Renal cortex interstitium (tissue), 11 donors: ENCODE measurements around the gene DCLK3. TPM values are rescaled to one million over a fixed set of nuclear protein-coding genes. Genes with fewer than 3 reads are reported as not detected.

Source experiments
- DNase-seq, 11 donors: peaks; one replicate each; pipeline ENCODE4 v3.0.0-alpha.2; 2013; ENCODE audit warnings: low read depth in 9 of 11, low spot score in 4 of 11; ENCODE audit errors: extremely low read depth in 1 of 11
- polyA plus RNA-seq, 3 donors: library from polyadenylated mRNA; unstranded; fragments of 120-200 nt; gene quantifications; one replicate each; pipeline ENCODE4 v1.2.1, GENCODE V29; 2013; ENCODE audit not compliant: insufficient read length in 3 of 3

DCLK3 gene
- polyA plus RNA-seq, 3 donors, result 0.99 to 1.5 (median 1.3) TPM

DNA sequence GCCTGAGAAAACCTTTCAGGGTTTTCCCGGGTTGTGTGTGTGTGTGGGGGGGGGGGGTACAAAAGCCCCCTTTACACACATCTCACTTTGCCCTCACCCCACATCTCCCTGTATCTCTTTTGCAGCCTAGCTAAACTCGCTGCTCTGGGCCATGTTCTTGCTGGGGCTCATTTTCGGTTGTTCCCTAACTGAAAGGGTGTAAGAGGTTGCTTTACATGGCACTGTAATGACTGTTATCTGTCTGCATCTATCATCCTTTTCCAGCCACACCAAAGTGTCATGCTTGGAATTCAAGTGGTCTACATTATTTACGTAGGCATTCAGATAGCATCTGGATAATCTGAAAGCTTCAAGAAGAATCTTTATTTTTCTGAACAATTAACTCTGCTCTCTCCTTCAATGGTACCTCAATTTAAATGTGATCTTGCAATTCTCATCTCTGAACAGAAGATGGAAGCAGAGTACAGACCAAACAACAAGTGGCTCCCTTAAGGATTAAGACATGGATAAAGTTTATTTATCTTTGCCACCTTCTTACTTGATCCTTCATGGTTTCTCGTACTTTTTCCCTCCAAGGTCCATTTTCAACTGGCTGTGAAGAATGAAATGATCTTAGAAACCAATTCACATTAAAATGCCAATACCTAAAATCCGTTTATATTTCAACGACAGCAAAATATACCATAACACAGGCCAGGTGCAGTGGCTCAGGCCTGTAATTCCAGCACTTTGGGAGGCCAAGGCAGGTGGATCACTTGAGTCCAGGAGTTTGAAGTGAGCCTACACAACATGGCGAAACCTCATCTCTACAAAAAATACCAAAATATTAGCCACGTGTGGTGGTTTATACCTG, 34.9 kb downstream of the DCLK3 start:
- peak in 10 of 11 donors; percentile 13 to 44 (median 24) for DNase-seq

DNA sequence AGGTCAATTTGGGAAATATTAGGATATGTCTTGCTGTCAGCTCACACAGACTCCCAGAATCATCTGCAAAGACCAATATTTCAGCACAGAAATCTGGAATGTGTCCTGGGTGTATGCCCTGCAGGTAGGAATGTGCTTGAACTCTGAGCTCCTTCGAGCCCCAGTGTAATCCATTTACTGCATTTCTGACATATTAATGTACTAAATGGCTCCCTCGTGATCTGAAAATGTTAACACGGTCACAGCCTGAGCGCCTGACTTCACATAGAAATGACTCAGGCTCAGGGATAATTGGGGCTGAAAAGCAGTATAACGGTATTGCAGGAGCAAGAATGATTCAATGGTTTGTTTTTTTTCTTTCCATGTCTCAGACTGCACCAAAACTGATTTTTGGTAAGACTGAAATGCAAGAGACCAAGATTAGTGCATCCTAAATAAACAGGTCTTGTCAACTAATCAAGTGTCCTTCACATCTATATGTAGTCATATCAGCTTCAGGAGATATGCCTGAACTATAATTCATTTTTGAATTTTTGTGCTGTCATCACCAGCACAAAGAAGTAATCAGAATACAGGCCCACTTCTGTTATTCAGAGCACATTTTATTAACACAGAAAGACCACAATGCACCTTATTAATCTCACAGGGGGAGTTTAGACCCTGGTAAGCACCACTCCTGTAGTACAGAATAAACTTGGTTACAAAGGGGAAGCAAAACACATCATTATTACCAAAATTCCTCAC, 49.8 kb downstream of the DCLK3 start:
- DNase-seq, result no peak

DNA sequence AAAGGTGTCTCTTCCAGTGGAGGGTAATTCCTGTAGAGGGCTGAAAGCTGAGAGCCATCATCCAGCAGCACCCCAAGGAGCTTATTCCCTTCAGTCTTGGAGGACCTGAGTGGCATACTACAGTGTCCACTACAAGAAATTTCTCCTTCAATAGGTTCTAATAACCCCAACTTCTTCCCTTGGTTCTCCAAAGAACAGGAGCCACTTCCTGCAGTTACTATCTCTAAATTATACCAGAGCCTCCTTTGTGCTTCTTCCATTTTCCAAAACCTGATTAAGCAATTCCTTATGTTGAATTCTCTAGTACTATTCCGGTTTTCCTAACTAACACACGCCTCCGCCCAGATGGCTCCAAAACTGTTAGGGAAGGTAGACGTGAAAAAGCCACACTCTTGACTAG, 50.4 kb downstream of the DCLK3 start:
- DNase-seq, result no peak

DNA sequence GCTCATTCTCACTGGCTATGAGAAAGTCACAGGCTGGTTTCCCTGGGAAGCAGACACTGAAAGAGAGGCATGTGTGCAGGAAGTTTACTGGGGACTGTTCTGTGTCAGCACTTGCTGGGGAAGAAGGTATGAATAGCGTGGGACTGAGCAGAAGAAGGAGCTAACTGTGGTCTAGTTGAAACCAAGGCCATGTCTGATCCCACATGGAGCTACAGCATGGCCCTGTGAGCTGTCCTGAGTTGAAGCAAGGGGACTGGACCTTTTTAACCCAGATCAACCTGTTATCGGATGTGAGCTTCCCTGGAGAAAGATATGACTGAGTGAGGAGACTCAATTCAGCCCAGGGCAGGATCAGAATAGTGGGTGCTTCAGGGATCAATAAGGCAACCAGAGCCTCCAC, 53.7 kb downstream of the DCLK3 start:
- no peak for DNase-seq

DNA sequence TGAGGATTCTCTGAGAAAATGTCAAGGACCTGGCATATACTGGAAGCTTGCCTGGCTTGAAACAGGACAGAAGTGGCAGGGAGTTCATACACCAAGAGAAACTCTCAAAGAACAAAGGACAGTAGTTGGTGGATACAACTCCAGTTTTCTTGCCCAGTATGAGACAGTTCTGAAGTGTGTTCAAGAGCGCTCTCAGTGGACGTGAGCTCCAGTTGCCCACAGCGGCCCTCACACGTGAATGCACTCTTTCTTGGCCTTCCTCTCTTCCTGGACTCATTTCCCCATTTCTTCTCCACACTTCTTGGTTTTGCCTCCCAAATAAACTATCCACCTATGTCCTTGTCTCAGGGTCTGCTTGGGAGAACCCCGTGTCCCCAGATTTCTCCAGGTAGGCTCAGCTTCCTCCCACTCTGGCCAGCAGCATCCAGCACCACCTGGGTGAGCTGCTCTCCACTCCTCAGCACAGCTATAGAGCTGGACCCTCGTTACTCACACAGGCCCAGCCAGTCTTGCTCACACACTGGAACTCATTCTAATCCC, 54.5 kb downstream of the DCLK3 start:
- no peak for DNase-seq

DNA sequence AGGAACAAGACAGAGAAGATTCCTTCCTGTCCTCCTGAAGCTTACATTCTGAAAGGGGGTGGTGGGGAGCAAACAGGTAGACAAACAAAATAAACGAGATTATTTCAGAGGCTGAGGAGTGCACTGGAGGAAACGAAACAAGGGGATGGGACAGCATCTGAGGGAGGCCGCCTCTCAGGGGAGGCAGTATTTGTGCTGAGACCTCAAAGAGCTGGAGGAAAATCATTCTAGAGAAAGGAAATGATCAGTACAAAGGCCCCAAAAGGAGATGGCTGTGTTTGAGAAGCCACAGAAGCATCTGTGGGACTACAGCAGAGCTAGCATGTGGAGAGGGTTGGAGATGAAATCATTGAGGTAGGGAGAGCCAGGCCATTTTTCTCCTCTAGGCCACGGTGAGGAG, 55.1 kb downstream of the DCLK3 start:
- no peak for DNase-seq

DNA sequence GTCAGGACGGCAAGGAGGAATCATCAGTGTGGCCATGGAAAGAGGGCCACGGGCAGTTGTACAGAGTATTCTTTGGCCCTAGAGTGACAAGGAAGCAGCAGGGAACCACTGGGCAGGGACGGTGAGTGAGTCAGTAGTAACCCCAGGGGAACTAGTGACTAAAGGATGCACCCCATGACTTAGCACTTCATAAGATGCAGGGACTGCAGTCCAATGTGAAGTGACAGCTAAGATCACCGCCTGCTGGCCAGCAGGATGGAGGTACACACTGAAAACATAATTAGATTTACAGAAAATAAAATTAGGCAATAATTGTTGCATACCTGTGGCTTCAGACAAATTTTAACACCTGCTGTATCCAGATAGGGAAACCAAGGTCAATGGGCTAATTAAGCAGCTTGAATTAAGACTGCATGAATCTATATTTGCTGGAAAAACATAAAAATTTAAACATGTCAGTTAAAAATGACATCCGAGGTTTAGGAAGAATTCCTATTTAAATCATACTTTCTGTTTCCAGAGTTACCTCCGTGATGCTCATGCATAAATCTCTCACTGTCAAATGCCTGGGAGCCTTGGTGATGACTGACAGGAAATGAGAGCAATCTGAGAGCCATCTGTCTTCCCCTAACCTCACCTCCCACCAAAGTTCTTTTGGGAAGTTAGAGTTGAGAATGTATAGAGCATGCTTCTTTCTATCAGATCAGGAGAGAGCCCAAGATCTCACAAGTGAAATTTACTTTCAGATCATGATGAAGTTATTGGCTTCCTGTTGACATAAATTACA, 56.5 kb downstream of the DCLK3 start:
- no peak for DNase-seq

DNA sequence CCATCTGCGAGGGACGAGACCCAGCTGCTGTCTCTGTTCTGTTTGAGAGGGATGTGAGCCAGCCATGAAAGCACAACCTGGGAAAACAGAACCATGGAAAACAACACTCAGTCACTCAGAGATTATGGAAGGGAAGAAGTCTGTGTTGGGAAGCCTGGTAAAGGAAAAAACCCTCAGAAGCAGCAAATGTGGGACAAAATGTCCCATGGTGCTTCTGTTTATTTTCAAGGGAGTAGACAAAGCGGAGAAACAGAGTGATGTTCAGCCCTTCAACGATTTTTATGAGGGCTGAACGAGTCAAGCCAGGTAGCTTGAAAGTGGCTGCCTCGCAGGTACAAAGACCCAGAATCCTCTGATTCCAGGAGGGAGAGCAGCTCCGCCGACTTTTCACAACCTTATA, 59.3 kb downstream of the DCLK3 start:
- no peak for DNase-seq

DNA sequence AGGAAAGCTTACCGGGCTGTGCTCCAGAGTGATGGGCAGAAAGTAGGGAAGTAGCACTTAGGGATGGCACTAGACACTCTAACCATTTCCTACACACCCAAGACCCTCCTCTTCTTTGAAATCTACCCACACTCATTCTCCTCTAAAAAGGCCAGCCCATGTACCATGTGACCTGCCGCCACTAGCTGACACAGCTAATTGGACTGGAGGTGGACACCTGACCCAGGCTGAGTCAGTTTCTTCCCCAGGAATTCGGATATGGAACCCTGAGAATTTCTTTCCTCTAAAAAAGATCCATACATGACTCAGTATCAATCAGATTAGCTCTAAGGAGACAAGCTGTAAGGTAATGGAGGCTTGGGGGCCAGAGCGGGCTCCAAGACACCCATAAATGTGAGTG, 60.1 kb downstream of the DCLK3 start:
- no peak for DNase-seq

DNA sequence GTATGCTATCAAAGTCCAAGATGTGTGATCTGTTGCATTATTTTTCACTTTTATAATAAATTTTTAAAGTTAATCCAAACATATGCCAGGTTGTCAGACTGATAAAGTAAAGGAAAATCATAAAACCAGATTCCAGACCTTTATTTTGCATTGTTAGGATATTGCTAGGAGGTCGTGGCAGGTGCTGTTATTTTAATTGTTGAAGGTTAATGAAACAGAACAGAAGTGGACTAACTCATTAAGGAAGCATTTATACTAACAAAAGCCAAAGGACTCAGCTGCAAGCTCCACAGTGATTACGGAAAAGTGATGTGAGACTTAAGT, 63.1 kb downstream of the DCLK3 start:
- DNase-seq, result no peak

DNA sequence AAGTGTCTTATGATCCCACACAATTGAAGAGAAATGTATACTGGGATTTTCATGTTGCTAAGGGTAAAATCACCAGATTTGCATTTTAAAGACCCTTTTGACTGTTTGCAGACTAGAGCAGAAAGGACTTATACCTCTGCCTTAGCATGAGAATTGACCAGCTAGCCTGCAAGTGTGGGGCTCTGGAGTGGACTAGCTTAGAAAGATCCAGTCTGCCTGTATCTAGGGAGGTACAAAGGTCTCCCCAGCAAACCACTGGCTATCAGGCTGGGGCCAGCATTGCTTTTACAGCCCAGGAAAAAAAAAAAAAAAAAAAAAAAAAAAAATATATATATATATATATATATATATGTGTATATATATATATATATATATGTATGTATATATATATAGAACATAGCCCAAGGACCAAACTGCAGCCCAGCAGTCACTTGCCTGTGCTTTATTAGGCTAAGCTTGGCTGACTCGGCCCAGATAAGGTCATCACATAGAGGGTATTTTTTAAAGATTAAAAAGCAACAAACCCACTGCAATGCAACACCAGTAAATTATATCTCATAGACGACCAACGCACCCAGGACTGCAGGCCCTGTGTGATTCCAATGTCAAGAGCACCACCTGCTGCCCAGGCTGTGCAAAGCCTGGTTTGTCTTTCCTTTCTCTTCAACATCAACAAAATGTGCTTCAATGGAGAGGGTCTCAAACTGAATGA, 63.7 kb downstream of the DCLK3 start:
- DNase-seq, result peak; percentile 38 to 61 (median 50)

DNA sequence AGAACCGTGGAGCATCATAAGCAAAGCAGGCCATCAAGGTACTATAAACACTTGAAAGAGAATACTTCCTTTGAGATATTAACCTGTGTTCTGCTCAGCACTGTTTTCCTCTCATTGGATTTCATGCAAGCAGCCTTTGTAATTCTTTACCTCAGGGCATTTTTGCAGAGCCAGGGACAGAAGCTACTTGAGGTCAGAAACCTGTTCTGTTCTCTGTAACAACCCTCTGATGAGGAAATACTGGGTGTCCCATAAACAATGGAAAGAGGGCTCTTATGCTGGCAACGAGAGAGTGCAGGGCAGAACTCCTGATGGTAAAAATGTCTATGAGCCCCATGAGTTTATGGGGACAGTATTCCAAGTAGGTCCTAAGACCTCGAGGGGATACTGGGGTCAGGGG, 66.0 kb downstream of the DCLK3 start:
- DNase-seq, result no peak

DNA sequence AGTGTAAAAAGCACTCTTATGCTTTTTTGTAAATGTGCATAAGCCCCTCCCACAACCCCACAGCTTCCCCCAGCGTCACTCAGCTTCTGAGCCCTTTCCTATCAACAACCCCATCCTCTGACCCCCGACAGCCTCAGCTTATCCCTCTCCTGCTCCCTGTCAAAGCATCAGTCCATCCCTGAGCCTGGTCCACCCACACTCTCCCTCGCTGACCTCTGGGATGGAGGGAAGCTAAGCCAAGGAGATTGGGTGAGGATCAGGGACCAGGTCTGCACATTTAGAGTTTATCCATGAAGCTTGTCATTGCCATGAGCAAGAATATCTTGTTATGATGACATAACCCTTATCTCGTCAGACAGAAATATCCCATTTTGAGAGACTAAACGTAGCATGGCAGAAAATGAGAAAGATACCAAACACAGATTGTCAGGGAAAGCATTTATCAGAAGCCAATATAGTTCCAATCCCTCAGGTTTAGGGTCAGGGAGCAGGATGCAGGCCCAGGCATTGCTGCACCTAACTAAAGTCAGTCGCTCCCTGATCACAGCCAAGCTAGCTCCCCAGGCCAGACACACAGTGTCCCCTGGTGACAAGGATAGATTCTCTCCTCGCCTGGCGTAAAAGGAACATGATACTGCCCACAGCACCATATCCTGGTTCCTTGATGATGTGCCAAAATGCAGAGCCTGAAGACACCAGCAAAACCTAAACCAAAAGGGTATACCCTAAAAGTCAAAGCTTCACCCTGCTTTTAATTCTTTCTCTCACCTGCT, 66.9 kb downstream of the DCLK3 start:
- no peak for DNase-seq

DNA sequence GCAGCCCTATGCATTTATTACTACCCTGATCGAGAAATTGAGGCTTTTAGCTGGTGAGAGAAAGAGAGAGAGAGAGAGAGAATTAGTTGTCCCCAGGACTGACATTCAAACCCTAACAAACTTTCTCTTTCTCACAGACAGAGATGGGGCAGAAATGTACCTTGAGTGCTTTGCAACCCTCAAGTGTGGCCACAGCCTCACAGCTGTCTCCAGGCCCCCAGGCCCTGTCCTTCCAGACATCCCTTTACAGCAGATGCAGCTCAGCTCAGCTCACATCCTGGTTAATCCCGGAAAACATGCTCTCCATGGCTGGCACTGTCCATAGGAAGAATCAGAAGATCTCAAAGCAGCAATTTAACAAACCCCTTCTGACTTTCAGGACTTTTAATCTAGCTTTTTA, 67.6 kb downstream of the DCLK3 start:
- DNase-seq, result no peak

DNA sequence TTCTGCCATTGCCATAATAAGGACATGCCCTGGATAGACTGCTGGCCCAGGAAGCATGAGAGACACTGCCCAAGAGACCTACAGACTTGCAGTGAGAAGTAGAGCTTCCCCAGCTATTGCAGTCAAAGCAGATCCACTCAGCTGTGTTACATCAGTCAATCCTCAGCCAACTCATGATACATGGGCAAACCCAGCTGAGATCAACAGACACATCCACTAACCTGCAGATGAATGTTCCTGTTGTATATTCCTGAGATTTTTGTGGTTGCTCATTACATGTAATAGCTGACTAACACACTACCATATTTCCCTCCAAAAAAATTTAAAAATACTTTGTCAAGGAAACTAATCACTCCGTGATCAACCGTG, 68.6 kb downstream of the DCLK3 start:
- DNase-seq, result no peak

DNA sequence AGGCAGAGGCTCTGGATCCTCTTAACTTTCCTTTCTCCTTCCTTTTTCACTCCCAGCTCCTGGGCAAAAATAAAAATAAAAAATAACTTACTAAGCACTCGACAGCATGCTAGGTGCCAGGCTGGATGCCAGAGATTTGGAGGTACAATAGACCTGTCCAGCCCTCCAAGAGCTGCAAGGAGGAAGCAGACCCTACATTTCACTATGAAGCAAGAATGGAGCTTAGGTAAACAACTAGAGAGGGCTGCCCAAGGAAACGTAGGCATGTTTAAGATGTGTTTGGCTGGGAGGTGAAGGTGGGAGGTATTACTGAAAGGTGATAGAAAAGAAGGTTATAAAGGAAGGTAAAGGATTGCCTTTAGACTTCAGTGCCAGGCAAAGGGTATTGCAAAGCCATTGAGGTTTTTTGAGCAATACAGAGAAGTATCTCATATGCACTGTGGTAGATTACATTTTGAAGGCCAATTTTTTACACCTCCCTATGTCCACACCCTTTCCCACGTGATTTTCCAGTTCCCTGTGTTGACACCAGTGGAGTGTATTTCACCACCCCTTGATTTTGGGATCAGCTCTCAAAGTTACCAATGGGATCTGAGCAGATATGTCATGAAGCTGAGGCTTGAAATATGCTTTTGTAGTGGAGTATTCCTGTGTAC, 69.1 kb downstream of the DCLK3 start:
- DNase-seq, result no peak

DNA sequence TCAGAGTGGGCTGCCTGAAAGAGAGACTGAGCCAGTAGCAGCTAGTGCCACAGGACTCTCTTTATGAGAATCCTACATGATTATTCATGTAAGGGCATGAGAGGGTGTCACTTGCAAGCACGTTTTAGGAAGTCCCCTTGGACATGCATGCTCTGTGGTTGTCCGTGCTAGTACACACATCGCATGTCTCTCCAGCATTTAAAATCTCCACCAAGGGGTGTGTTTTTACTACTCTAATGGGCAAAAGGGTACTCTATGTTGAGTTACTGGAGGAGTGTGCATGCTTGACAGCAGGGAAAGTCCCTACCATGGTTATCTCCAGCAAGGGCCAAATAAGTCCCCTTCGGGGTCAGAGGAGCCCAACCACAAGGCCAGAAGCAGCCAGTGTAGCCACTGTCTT, 70.7 kb downstream of the DCLK3 start:
- no peak for DNase-seq

DNA sequence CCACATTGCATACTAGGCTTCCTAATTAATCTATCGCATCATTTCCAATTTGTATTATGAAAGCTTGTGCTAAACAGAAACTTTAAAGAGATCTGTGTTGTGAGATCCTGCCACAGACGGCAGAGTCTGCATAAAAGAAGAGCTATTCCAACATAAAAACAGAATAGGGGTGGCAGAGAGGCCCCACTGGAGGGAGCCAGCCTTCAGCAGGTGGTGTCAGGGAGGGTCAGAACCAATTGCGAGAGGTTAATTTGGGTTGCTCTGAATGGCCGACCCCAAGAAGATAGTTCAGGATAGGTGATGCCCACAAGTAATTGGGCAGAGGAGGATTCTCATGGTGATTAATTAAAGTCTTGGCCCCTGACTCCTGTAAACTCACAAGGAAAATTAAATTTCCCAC, 74.8 kb downstream of the DCLK3 start:
- DNase-seq, result no peak
